GM23248 (cell line): ENCODE data around the gene MLF2.

Experiments
- EZH2 ChIP-seq: fragments of 200-600 bp; sonication (generic); IDR thresholded peaks from 2 replicates; pipeline ENCODE4 v1.6.1; 2018; ENCODE audit warnings: antibody characterized with exemption, mild to moderate bottlenecking; ENCODE audit not compliant: insufficient read depth, poor library complexity, severe bottlenecking
- EZH2phosphoT487 ChIP-seq: fragments of 200-600 bp; sonication (generic); IDR thresholded peaks from 2 replicates; pipeline ENCODE4 v1.6.1; 2018; ENCODE audit warnings: antibody characterized with exemption, moderate library complexity, mild to moderate bottlenecking, low read depth; ENCODE audit not compliant: insufficient read depth

DNA sequence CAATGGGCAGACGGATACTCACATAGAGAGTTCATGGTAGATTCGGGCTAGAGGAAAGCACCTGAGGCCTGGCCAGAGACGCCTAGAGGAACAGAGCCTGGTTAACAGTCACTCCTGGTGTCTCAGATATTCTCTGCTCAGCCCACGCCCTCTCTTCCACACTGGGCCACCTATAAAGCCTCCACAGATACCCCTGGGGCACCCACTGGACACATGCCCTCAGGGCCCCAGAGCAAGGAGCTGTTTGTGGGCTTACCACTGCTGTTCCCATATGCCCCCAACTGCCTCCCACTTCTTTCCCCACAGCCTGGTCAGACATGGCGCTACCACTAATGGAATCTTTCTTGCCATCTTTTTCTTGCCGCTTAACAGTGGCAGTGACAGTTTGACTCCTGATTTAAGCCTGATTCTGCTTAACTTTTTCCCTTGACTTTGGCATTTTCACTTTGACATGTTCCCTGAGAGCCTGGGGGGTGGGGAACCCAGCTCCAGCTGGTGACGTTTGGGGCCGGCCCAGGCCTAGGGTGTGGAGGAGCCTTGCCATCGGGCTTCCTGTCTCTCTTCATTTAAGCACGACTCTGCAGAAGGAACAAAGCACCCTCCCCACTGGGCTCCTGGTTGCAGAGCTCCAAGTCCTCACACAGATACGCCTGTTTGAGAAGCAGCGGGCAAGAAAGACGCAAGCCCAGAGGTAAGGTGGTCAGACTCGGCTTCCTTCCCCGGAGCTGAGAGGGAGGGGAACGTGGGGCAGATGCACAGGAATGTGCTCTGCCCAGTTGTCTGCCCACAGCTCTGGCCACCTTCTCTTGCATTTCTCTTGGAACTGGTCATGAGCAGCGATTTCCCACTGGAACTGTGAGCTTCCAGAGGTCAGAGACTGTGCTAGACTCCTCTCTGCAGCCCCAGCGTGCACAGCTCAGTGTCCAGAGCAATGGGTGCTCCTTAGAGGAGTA is 36.3 kb upstream of the MLF2 start, which contains the start of gene CD4:
- TF ChIP-seq EZH2 (no peak), EZH2phosphoT487 (no peak)
